Measurements from ENCODE around the gene ADAMTS17. TPM values are rescaled to one million over a fixed set of nuclear protein-coding genes. Genes with fewer than 3 reads are reported as not detected.

ADAMTS17 gene
- total and polyA plus RNA-seq, 4 donors, result 0.28 to 46.9 (median 9.1) TPM

- no peak for DNase-seq (ENCODE audit: low spot score)
- H3K4me3 ChIP-seq (ENCODE audit: low read depth in 1 of 3, low read length in 3 of 3), result peak overlapping the region; percentile 72 to 92 (median 79)
Measured at GRCh38 chr15:100349321-100349695, 7.5 kb upstream of the ADAMTS17 start.

GRCh38 chr15:100348578-100348977 lies 6.8 kb upstream of the ADAMTS17 start:
- H3K9me3 ChIP-seq (ENCODE audit: control insufficient read depth in 4 of 4, low read length in 3 of 4), result no peaks in the 10 kb centered on the region
- H3K27ac ChIP-seq (ENCODE audit: low read depth in 1 of 2, low read length in 2 of 2), result peak overlapping the region in 1 of 2 donors; percentile 20
- peaks cover 2 to 44% (median 11%) of the 10 kb centered on the region in 4 donors for H3K4me1 ChIP-seq (ENCODE audit: control insufficient read depth in 4 of 4, insufficient read depth in 4 of 4, low read length in 3 of 4)
- no peaks in the 10 kb centered on the region for H3K27me3 ChIP-seq (ENCODE audit: control insufficient read depth in 4 of 4, insufficient read depth in 4 of 4, low read length in 3 of 4)
- no peak overlapping the region for H3K9ac ChIP-seq (ENCODE audit: low read depth in 1 of 2, low read length in 2 of 2)
- H3K4me3 ChIP-seq (ENCODE audit: low read depth in 1 of 3, low read length in 3 of 3), result no peak overlapping the region
- DNase-seq (ENCODE audit: low spot score), result no peak
- H3K36me3 ChIP-seq (ENCODE audit: control insufficient read depth in 4 of 4, insufficient read depth in 3 of 4, low read depth in 1 of 4, low read length in 3 of 4), result no peaks in the 10 kb centered on the region
- WGBS, result 96% methylated on average over 8 of the region's 8 CpGs
- no peak for TF ChIP-seq SP1 (IDR thresholded peaks at IDR 0.05)
- TF ChIP-seq ATF3 (IDR thresholded peaks at IDR 0.05), result no peak
- no peak for TF ChIP-seq FOXA1 (IDR thresholded peaks at IDR 0.05)
- TF ChIP-seq FOXA2 (IDR thresholded peaks at IDR 0.05), result no peak
- TF ChIP-seq, protein P1, sequence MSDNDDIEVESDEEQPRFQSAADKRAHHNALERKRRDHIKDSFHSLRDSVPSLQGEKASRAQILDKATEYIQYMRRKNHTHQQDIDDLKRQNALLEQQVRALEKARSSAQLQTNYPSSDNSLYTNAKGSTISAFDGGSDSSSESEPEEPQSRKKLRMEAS (IDR thresholded peaks at IDR 0.05), result no peak
- TF ChIP-seq JUND (IDR thresholded peaks at IDR 0.05), result no peak
- TF ChIP-seq RXRA (IDR thresholded peaks at IDR 0.05), result no peak
- TF ChIP-seq GABPA (IDR thresholded peaks at IDR 0.05 in 1 of 2, conservative IDR thresholded peaks at IDR 0.05 in 1 of 2), result no peak
- no peak for TF ChIP-seq HNF4G (IDR thresholded peaks at IDR 0.05)
- no peak for TF ChIP-seq NR2F2 (IDR thresholded peaks at IDR 0.05)
- TF ChIP-seq, protein P2, sequence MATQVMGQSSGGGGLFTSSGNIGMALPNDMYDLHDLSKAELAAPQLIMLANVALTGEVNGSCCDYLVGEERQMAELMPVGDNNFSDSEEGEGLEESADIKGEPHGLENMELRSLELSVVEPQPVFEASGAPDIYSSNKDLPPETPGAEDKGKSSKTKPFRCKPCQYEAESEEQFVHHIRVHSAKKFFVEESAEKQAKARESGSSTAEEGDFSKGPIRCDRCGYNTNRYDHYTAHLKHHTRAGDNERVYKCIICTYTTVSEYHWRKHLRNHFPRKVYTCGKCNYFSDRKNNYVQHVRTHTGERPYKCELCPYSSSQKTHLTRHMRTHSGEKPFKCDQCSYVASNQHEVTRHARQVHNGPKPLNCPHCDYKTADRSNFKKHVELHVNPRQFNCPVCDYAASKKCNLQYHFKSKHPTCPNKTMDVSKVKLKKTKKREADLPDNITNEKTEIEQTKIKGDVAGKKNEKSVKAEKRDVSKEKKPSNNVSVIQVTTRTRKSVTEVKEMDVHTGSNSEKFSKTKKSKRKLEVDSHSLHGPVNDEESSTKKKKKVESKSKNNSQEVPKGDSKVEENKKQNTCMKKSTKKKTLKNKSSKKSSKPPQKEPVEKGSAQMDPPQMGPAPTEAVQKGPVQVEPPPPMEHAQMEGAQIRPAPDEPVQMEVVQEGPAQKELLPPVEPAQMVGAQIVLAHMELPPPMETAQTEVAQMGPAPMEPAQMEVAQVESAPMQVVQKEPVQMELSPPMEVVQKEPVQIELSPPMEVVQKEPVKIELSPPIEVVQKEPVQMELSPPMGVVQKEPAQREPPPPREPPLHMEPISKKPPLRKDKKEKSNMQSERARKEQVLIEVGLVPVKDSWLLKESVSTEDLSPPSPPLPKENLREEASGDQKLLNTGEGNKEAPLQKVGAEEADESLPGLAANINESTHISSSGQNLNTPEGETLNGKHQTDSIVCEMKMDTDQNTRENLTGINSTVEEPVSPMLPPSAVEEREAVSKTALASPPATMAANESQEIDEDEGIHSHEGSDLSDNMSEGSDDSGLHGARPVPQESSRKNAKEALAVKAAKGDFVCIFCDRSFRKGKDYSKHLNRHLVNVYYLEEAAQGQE (IDR thresholded peaks at IDR 0.05), result no peak
- no peak for TF ChIP-seq YY1 (IDR thresholded peaks at IDR 0.05)
- TF ChIP-seq ZBTB33 (IDR thresholded peaks at IDR 0.05), result no peak

More at GRCh38 chr15:100349321-100349695, 7.5 kb upstream of the ADAMTS17 start:
- Histone ChIP-seq H3K4me1 (ENCODE audit: control insufficient read depth in 4 of 4, insufficient read depth in 4 of 4, low read length in 3 of 4) (peaks cover 2 to 44% (median 11%) of the 10 kb centered on the region in 4 donors), H3K27me3 (ENCODE audit: control insufficient read depth in 4 of 4, insufficient read depth in 4 of 4, low read length in 3 of 4) (no peaks in the 10 kb centered on the region), H3K9me3 (ENCODE audit: control insufficient read depth in 4 of 4, low read length in 3 of 4) (no peaks in the 10 kb centered on the region), H3K27ac (ENCODE audit: low read depth in 1 of 2, low read length in 2 of 2) (peak overlapping the region; percentile 99 to 100), H3K9ac (ENCODE audit: low read depth in 1 of 2, low read length in 2 of 2) (peak overlapping the region; percentile 98 to 100), H3K36me3 (ENCODE audit: control insufficient read depth in 4 of 4, insufficient read depth in 3 of 4, low read depth in 1 of 4, low read length in 3 of 4) (no peaks in the 10 kb centered on the region)
- no peak for TF ChIP-seq JUND (IDR thresholded peaks at IDR 0.05)
- TF ChIP-seq HNF4G (IDR thresholded peaks at IDR 0.05), result no peak
- TF ChIP-seq SP1 (IDR thresholded peaks at IDR 0.05), result no peak
- no peak for TF ChIP-seq TAF1 (conservative IDR thresholded peaks at IDR 0.05)
- TF ChIP-seq FOXA2 (IDR thresholded peaks at IDR 0.05), result no peak
- TF ChIP-seq NR2F2 (IDR thresholded peaks at IDR 0.05), result no peak
- no peak for TF ChIP-seq FOXA1 (IDR thresholded peaks at IDR 0.05)
- TF ChIP-seq YY1 (IDR thresholded peaks at IDR 0.05), result no peak
- TF ChIP-seq CTCF (IDR thresholded peaks at IDR 0.05; ENCODE audit: low read depth, low read length, missing input control), result no peak
- TF ChIP-seq, protein P1 (IDR thresholded peaks at IDR 0.05), result no peak
- TF ChIP-seq ZBTB33 (IDR thresholded peaks at IDR 0.05), result no peak
- no peak for TF ChIP-seq HNF4A (conservative IDR thresholded peaks at IDR 0.05)
- no peak for TF ChIP-seq RAD21 (IDR thresholded peaks at IDR 0.05)
- 46% methylated on average over 17 of the region's 17 CpGs for WGBS
